HepG2 (cell line): Measurements from ENCODE around the gene PPP1CA. TPM values are rescaled to one million over a fixed set of nuclear protein-coding genes. Genes with fewer than 3 reads are reported as not detected.

Experiments used
- AHDC1 ChIP-seq: sonication (generic); formaldehyde crosslinking; IDR thresholded peaks from 2 replicates; pipeline ENCODE4 v1.5.1; 2020; ENCODE audit warnings: mild to moderate bottlenecking, missing genetic modification reagents, borderline replicate concordance
- LBX2 ChIP-seq: sonication (generic); formaldehyde crosslinking; IDR thresholded peaks from 2 replicates; pipeline ENCODE4 v1.5.0; 2020; ENCODE audit warnings: missing genetic modification reagents, mild to moderate bottlenecking, borderline replicate concordance
- ZNF318 ChIP-seq: sonication (generic); formaldehyde crosslinking; IDR thresholded peaks from 2 replicates; pipeline ENCODE4 v1.4.0; 2020; ENCODE audit warnings: mild to moderate bottlenecking, missing genetic modification reagents
- polyA plus RNA-seq, 8 experiments: library from polyadenylated mRNA; depleted of rRNA in 3 of 8; stranded (reverse) in 7 of 8; unstranded in 1 of 8; fragments of >200 nt; fragmentation: Illumina TruSeq in 4 of 8; extraction: Trizol in 4 of 8; gene quantifications; 2 replicates each; pipeline versions ENCODE4 v1.2.1 to v1.2.3, GENCODE V29; 2011 to 2016; ENCODE audit warnings: low read depth in 4 of 8, missing spikeins in 1 of 8, mixed read lengths in 1 of 8; ENCODE audit not compliant: insufficient read depth in 1 of 8
- total RNA-seq, 5 experiments: library from RNA; depleted of rRNA; stranded (reverse); fragments of >200 nt; fragmentation: Illumina TruSeq; extraction: Trizol; gene quantifications; 2 replicates each; pipeline ENCODE4 v1.2.3, GENCODE V29; 2016; ENCODE audit warnings: low read depth in 1 of 5

PPP1CA gene
- total and polyA plus RNA-seq, 2 of the 13 experiments (the other 11 are each of a cell fraction or from before 2014, with no cell fraction given): 149 to 170 TPM

GRCh38 chr11:67387518-67387917 lies 14.1 kb downstream of the PPP1CA start (continued):
- TF ChIP-seq ZNF318 (CRISPR knock-in tag) (no peak), LBX2 (CRISPR knock-in tag) (no peak), AHDC1 (no peak)
